Endodermal cell (in vitro differentiated cells): ENCODE data around the gene SF3B5. TPM values are rescaled to one million over a fixed set of nuclear protein-coding genes. Genes with fewer than 3 reads are reported as not detected.

Experiments used
- DNase-seq: peaks from one replicate; pipeline ENCODE4 v3.0.0-alpha.2; 2017
- H3K27ac ChIP-seq: 2 replicates; pipeline ENCODE4 v1.5.1; 2013; ENCODE audit warnings: mild to moderate bottlenecking, low read depth, low read length, moderate library complexity
- H3K27me3 ChIP-seq: 2 replicates; pipeline ENCODE4 v1.6.1; 2013; ENCODE audit warnings: mild to moderate bottlenecking, low read length, moderate library complexity; ENCODE audit not compliant: insufficient read depth, control insufficient read depth, poor library complexity, severe bottlenecking
- H3K36me3 ChIP-seq: 2 replicates; pipeline ENCODE4 v1.7.0; 2013; ENCODE audit warnings: mild to moderate bottlenecking, low read length, moderate library complexity; ENCODE audit not compliant: control insufficient read depth, insufficient read depth
- H3K4me1 ChIP-seq: one replicate; pipeline ENCODE4 v1.7.0; 2013; ENCODE audit warnings: low read length; ENCODE audit not compliant: control insufficient read depth, insufficient read depth
- H3K4me3 ChIP-seq: 2 replicates; pipeline ENCODE4 v1.5.1; 2013; ENCODE audit warnings: mild to moderate bottlenecking, low read length, moderate library complexity
- H3K9ac ChIP-seq: 2 replicates; pipeline ENCODE4 v1.6.1; 2013; ENCODE audit warnings: mild to moderate bottlenecking, low read length, moderate library complexity; ENCODE audit not compliant: poor library complexity, severe bottlenecking; ENCODE audit errors: extremely low read depth
- H3K9me3 ChIP-seq: 2 replicates; pipeline ENCODE4 v1.6.1; 2013; ENCODE audit warnings: mild to moderate bottlenecking, low read length, moderate library complexity; ENCODE audit not compliant: control insufficient read depth
- H3K27ac Mint-ChIP-seq: 2 replicates; pipeline ENCODE4 v1.8.0; 2020; ENCODE audit warnings: mixed read lengths
- H3K27me3 Mint-ChIP-seq: 2 replicates; pipeline ENCODE4 v1.8.0; 2021; ENCODE audit warnings: mild to moderate bottlenecking, mixed read lengths; ENCODE audit not compliant: insufficient read depth
- H3K36me3 Mint-ChIP-seq: 2 replicates; pipeline ENCODE4 v1.8.0; 2020; ENCODE audit warnings: low read depth, mixed read lengths
- H3K4me1 Mint-ChIP-seq: 2 replicates; pipeline ENCODE4 v1.8.0; 2020; ENCODE audit warnings: mixed read lengths
- H3K4me3 Mint-ChIP-seq: 2 replicates; pipeline ENCODE4 v1.8.0; 2020; ENCODE audit warnings: mild to moderate bottlenecking, moderate library complexity, mixed read lengths
- H3K9me3 Mint-ChIP-seq: 2 replicates; pipeline ENCODE4 v1.8.0; 2020; ENCODE audit warnings: mild to moderate bottlenecking, mixed read lengths
- WGBS, 2 experiments: methylation state at CpG; one replicate each; pipeline versions ENCODE4 v1.1.5 to v1.1.7; 2013; ENCODE audit warnings: missing lambda C conversion rate in 2 of 2, mixed read lengths in 1 of 2; ENCODE audit not compliant: insufficient coverage in 1 of 2, insufficient read length in 1 of 2; 5-methylcytosine and 5-hydroxymethylcytosine counted together
- total RNA-seq, 2 donors: library from RNA; stranded (reverse); fragmentation: NEBNext Ultra II Directional in 1 of 2; extraction: Animal tissue kit (Norgen Biotek cat#: 25700) in 1 of 2; gene quantifications; 2 replicates in 1 of 2; 3 replicates in 1 of 2; pipeline ENCODE4 v1.2.1, GENCODE V29; 2021
- TF ChIP-seq, protein P1 (sequence below): fragments of 200-600 bp; sonication (generic); conservative IDR thresholded peaks from 2 replicates; pipeline ENCODE4 v1.5.0; 2021; ENCODE audit warnings: antibody characterized with exemption, mild to moderate bottlenecking

SF3B5 gene
- total RNA-seq, 2 donors from 2014 or later: 124 to 138 TPM

DNA sequence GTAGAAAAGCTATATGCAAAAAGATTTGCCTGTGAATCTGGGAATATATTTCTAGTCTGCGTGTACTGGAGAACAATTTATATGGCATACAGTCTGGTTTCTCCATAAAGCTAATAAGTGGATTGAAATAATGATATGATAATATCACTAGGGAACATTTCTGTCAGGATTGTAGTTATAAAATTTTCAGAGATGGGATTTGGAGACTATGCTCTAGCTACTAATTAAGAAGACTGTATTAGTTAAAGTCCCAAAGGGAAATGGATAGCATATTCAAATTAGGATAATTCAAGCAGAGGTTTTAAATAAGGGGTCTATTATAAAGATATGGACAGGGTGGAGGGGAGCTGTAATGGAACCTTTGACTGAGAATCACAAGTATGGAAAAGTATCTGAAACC lies 47.7 kb upstream of the SF3B5 start:
- Mint-ChIP-seq H3K27me3 (peaks cover 23% of the 10 kb centered on the region), H3K4me3 (no peak overlapping the region), H3K27ac (no peak overlapping the region), H3K9me3 (no peaks in the 10 kb centered on the region), H3K36me3 (no peaks in the 10 kb centered on the region), H3K4me1 (no peaks in the 10 kb centered on the region)
- Histone ChIP-seq H3K27me3 (peaks cover 9% of the 10 kb centered on the region), H3K4me3 (no peak overlapping the region), H3K9ac (no peak overlapping the region), H3K9me3 (no peaks in the 10 kb centered on the region), H3K36me3 (no peaks in the 10 kb centered on the region), H3K27ac (no peak overlapping the region), H3K4me1 (no peaks in the 10 kb centered on the region)
- TF ChIP-seq, protein P1, sequence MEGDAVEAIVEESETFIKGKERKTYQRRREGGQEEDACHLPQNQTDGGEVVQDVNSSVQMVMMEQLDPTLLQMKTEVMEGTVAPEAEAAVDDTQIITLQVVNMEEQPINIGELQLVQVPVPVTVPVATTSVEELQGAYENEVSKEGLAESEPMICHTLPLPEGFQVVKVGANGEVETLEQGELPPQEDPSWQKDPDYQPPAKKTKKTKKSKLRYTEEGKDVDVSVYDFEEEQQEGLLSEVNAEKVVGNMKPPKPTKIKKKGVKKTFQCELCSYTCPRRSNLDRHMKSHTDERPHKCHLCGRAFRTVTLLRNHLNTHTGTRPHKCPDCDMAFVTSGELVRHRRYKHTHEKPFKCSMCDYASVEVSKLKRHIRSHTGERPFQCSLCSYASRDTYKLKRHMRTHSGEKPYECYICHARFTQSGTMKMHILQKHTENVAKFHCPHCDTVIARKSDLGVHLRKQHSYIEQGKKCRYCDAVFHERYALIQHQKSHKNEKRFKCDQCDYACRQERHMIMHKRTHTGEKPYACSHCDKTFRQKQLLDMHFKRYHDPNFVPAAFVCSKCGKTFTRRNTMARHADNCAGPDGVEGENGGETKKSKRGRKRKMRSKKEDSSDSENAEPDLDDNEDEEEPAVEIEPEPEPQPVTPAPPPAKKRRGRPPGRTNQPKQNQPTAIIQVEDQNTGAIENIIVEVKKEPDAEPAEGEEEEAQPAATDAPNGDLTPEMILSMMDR: no peak
- no peak for DNase-seq
- WGBS, 2 experiments: 96 to 100% methylated on average over 1 of the region's 1 CpG

DNA sequence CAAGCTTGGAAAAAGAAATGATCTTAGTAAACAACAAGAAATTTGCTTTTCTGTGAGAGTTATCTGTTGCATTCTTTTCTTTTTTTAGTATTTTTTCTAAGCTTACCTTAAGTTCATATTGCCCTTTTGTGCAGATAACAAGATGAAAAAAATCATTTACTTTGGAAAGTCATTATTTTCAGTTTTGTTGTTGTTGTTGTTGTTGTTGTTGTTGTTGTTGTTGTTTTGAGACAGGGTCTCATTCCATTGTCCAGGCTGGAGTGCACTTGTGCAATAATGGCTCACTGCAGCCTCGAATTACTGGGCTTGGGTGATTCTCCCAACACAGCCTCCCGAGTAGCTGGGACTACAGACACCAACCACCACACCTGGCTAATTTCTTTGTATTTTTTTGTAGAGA lies 46.1 kb upstream of the SF3B5 start:
- TF ChIP-seq, protein P1: no peak
- no peak for DNase-seq
- H3K36me3 Mint-ChIP-seq: no peaks in the 10 kb centered on the region
- Histone ChIP-seq H3K4me3 (no peak overlapping the region), H3K9me3 (no peaks in the 10 kb centered on the region), H3K36me3 (no peaks in the 10 kb centered on the region), H3K9ac (no peak overlapping the region), H3K4me1 (no peaks in the 10 kb centered on the region), H3K27me3 (no peaks in the 10 kb centered on the region), H3K27ac (no peak overlapping the region)
- H3K27ac Mint-ChIP-seq: no peak overlapping the region
- H3K4me1 Mint-ChIP-seq: no peaks in the 10 kb centered on the region
- peaks cover 7% of the 10 kb centered on the region for H3K27me3 Mint-ChIP-seq
- H3K9me3 Mint-ChIP-seq: no peaks in the 10 kb centered on the region
- no peak overlapping the region for H3K4me3 Mint-ChIP-seq
- 81% methylated on average over 2 of the region's 2 CpGs; no CpG with 5 or more reads in 1 of the 2 experiments for WGBS, 2 experiments

DNA sequence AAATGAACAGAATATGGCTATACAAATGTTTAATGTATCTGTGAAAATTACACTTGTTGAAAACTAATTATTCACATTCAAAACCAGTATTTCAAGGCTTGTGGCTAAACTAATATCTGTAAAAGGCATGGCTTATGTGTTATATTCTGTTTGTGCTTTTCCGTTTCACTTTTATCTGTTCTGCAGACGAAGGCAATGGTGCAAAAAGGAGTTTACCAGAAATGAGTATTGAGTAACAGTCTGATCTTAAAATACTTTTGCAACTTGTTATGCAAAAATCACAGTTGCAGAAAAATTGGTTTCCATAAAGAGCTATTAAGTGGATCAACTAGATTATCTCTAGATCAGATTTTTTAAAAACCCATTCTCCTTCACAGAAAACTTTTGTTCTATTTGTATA lies 45.5 kb upstream of the SF3B5 start:
- no peaks in the 10 kb centered on the region for H3K9me3 Mint-ChIP-seq
- Histone ChIP-seq H3K4me1 (no peaks in the 10 kb centered on the region), H3K27ac (no peak overlapping the region), H3K27me3 (no peaks in the 10 kb centered on the region), H3K36me3 (no peaks in the 10 kb centered on the region), H3K4me3 (no peak overlapping the region), H3K9ac (no peak overlapping the region), H3K9me3 (no peaks in the 10 kb centered on the region)
- TF ChIP-seq, protein P1: no peak
- no peak overlapping the region for H3K4me3 Mint-ChIP-seq
- no peak overlapping the region for H3K27ac Mint-ChIP-seq
- H3K4me1 Mint-ChIP-seq: no peaks in the 10 kb centered on the region
- peaks cover 3% of the 10 kb centered on the region for H3K27me3 Mint-ChIP-seq
- 95 to 100% methylated on average over 1 to 2 of the region's 2 CpGs for WGBS, 2 experiments
- no peak for DNase-seq
- no peaks in the 10 kb centered on the region for H3K36me3 Mint-ChIP-seq
